HepG2 (cell line): ENCODE results near the gene PTPN3. TPM values are rescaled to one million over a fixed set of nuclear protein-coding genes. Genes with fewer than 3 reads are reported as not detected.

ENCODE experiments used
- AGO1 ChIP-seq: fragments of 200-400 bp; formaldehyde crosslinking; IDR thresholded peaks from 2 replicates; pipeline ENCODE4 v1.6.1; 2017; ENCODE audit warnings: mild to moderate bottlenecking, low read depth, low read length, moderate library complexity; ENCODE audit not compliant: poor library complexity, severe bottlenecking
- BRD4 ChIP-seq: sonication (generic); formaldehyde crosslinking; IDR thresholded peaks from 2 replicates; pipeline ENCODE4 v1.4.0; 2020; ENCODE audit warnings: missing genetic modification reagents
- ERF ChIP-seq: IDR thresholded peaks from 2 replicates; pipeline ENCODE4 v1.6.1; 2018; ENCODE audit warnings: missing biosample characterization, missing genetic modification reagents
- GLMP ChIP-seq: sonication (generic); formaldehyde crosslinking; IDR thresholded peaks from 2 replicates; pipeline ENCODE4 v1.9.0; 2021; ENCODE audit warnings: missing genetic modification reagents, mild to moderate bottlenecking, borderline replicate concordance
- HDAC1 ChIP-seq: sonication (generic); formaldehyde crosslinking; IDR thresholded peaks from 2 replicates; pipeline ENCODE4 v1.5.1; 2020; ENCODE audit warnings: mild to moderate bottlenecking, missing genetic modification reagents
- KDM4B ChIP-seq: sonication (generic); formaldehyde crosslinking; IDR thresholded peaks from 2 replicates; pipeline ENCODE4 v1.4.0; 2020; ENCODE audit warnings: missing genetic modification reagents
- RBFOX2 ChIP-seq: fragments of 200-400 bp; formaldehyde crosslinking; IDR thresholded peaks from 2 replicates; pipeline ENCODE4 v1.6.1; 2017; ENCODE audit warnings: low read depth, mild to moderate bottlenecking, low read length
- SALL2 ChIP-seq: sonication (generic); formaldehyde crosslinking; IDR thresholded peaks from 2 replicates; pipeline ENCODE4 v1.8.1; 2023; ENCODE audit warnings: mild to moderate bottlenecking, missing genetic modification reagents, inconsistent platforms
- SMAD3 ChIP-seq: sonication (generic); formaldehyde crosslinking; IDR thresholded peaks from 2 replicates; pipeline ENCODE4 v1.4.0; 2020; ENCODE audit warnings: missing genetic modification reagents
- SOX6 ChIP-seq, 2 experiments: fragments of 450-650 bp in 1 of 2; sonication (generic) in 1 of 2; formaldehyde crosslinking in 1 of 2; IDR thresholded peaks; 2 replicates each; pipeline versions ENCODE4 v1.4.0 to v1.6.1; 2017 to 2020; ENCODE audit warnings: antibody characterized with exemption in 1 of 2, mild to moderate bottlenecking in 1 of 2, missing genetic modification reagents in 1 of 2
- TAF15 ChIP-seq: fragments of 200-400 bp; formaldehyde crosslinking; IDR thresholded peaks from one replicate; pipeline ENCODE4 v1.6.1; 2018; ENCODE audit warnings: mild to moderate bottlenecking, low read depth, low read length; ENCODE audit not compliant: poor library complexity, severe bottlenecking
- THAP11 ChIP-seq: IDR thresholded peaks from 2 replicates; pipeline ENCODE4 v1.6.1; 2016; ENCODE audit warnings: missing biosample characterization, missing genetic modification reagents
- ZC3H13 ChIP-seq: sonication (generic); formaldehyde crosslinking; IDR thresholded peaks from 2 replicates; pipeline ENCODE4 v1.8.1; 2023; ENCODE audit warnings: mild to moderate bottlenecking, missing genetic modification reagents, moderate library complexity
- ZNF253 ChIP-seq: sonication (generic); formaldehyde crosslinking; IDR thresholded peaks from 2 replicates; pipeline ENCODE4 v1.8.0; 2022; ENCODE audit warnings: mild to moderate bottlenecking, missing genetic modification reagents, borderline replicate concordance
- ZNF263 ChIP-seq: sonication (generic); formaldehyde crosslinking; IDR thresholded peaks from 2 replicates; pipeline ENCODE4 v1.4.0; 2020; ENCODE audit warnings: missing genetic modification reagents
- ZNF326 ChIP-seq: sonication (generic); formaldehyde crosslinking; IDR thresholded peaks from 2 replicates; pipeline ENCODE4 v1.4.0; 2020; ENCODE audit warnings: missing genetic modification reagents, borderline replicate concordance
- ZNF614 ChIP-seq: IDR thresholded peaks from 2 replicates; pipeline ENCODE4 v1.6.1; 2018; ENCODE audit warnings: missing biosample characterization, missing genetic modification reagents, inconsistent platforms, borderline replicate concordance
- ZNF644 ChIP-seq: IDR thresholded peaks from 2 replicates; pipeline ENCODE4 v1.6.1; 2016; ENCODE audit warnings: low read depth
- ZNF646 ChIP-seq: sonication (generic); formaldehyde crosslinking; IDR thresholded peaks from 2 replicates; pipeline ENCODE4 v1.9.0; 2021; ENCODE audit warnings: mild to moderate bottlenecking, missing genetic modification reagents
- ZNF777 ChIP-seq: sonication (generic); formaldehyde crosslinking; IDR thresholded peaks from 2 replicates; pipeline ENCODE4 v1.4.0; 2020; ENCODE audit warnings: missing genetic modification reagents
- ZSCAN9 ChIP-seq: IDR thresholded peaks from 2 replicates; pipeline ENCODE4 v1.6.1; 2016; ENCODE audit warnings: borderline replicate concordance
- polyA plus RNA-seq, 8 experiments: library from polyadenylated mRNA; depleted of rRNA in 3 of 8; stranded (reverse) in 7 of 8; unstranded in 1 of 8; fragments of >200 nt; fragmentation: Illumina TruSeq in 4 of 8; extraction: Trizol in 4 of 8; gene quantifications; 2 replicates each; pipeline versions ENCODE4 v1.2.1 to v1.2.3, GENCODE V29; 2011 to 2016; ENCODE audit warnings: low read depth in 4 of 8, missing spikeins in 1 of 8, mixed read lengths in 1 of 8; ENCODE audit not compliant: insufficient read depth in 1 of 8
- total RNA-seq, 5 experiments: library from RNA; depleted of rRNA; stranded (reverse); fragments of >200 nt; fragmentation: Illumina TruSeq; extraction: Trizol; gene quantifications; 2 replicates each; pipeline ENCODE4 v1.2.3, GENCODE V29; 2016; ENCODE audit warnings: low read depth in 1 of 5

The PTPN3 gene
- total and polyA plus RNA-seq, 2 of the 13 experiments (the other 11 are each of a cell fraction or from before 2014, with no cell fraction given), result 5.6 to 20.5 TPM

GRCh38 chr9:109498195-109499092 lies at the start of gene PTPN3 (continued):
- no peak for TF ChIP-seq ZNF646 (CRISPR knock-in tag)
- TF ChIP-seq GLMP (CRISPR knock-in tag), result no peak
- 0 out of 2 replicates have a peak, but pooled peaks have one; percentile 14 for TF ChIP-seq ZNF644 (CRISPR knock-in tag)
- peak; percentile 47; the same call in 1 of the 2 replicates for TF ChIP-seq ZNF614 (CRISPR knock-in tag)
- no peak for TF ChIP-seq ZNF326
- TF ChIP-seq BRD4 (CRISPR knock-in tag), result 0 out of 2 replicates have a peak, but pooled peaks have one; percentile 33
- TF ChIP-seq SMAD3 (CRISPR knock-in tag), result no peak
- no peak for TF ChIP-seq AGO1
- TF ChIP-seq ERF (CRISPR knock-in tag), result peak; percentile 46; the same call in 1 of the 2 replicates
- peak; percentile 97 for TF ChIP-seq ZNF777 (CRISPR knock-in tag)
- 0 out of 2 replicates have a peak, but pooled peaks have one; percentile 58 for TF ChIP-seq RBFOX2
- TF ChIP-seq ZNF253 (CRISPR knock-in tag), result no peak; the same call in 1 of the 2 replicates
- TF ChIP-seq HDAC1 (CRISPR knock-in tag), result peak; percentile 7; the same call in 1 of the 2 replicates
- no peak for TF ChIP-seq ZSCAN9 (CRISPR knock-in tag)
- 0 out of 2 replicates have a peak, but pooled peaks have one; percentile 12 for TF ChIP-seq THAP11 (CRISPR knock-in tag)
- TF ChIP-seq SALL2, result peak; percentile 62; the same call in 1 of the 2 replicates
- TF ChIP-seq KDM4B (CRISPR knock-in tag), result no peak
- TF ChIP-seq TAF15, result no peak
- no peak for TF ChIP-seq SOX6 (IDR thresholded peaks at IDR 0.05)
- 0 out of 2 replicates have a peak, but pooled peaks have one; percentile 26 for TF ChIP-seq SOX6 (CRISPR knock-in tag; IDR thresholded peaks at IDR 0.05)
- TF ChIP-seq ZNF263, result 0 out of 2 replicates have a peak, but pooled peaks have one; percentile 25
- 0 out of 2 replicates have a peak, but pooled peaks have one; percentile 24 for TF ChIP-seq ZC3H13
